Body of pancreas (tissue), 4 donors: ENCODE measurements around the gene ANXA4. TPM values are rescaled to one million over a fixed set of nuclear protein-coding genes. Genes with fewer than 3 reads are reported as not detected.

Experiments used
- ATAC-seq: fragments of 150-250 bp; one replicate; pipeline ENCODE4 v1.9.1; 2016
- DNase-seq, 4 donors: peaks; one replicate each; pipeline ENCODE4 v3.0.0-alpha.2; 2019
- H3K27ac ChIP-seq, 4 donors: fragments of 200-600 bp; sonication (generic); 1 replicate in 3 of 4; 2 replicates in 1 of 4; pipeline versions ENCODE4 v1.5.1 to v1.6.1; 2016 to 2019; ENCODE audit warnings: mild to moderate bottlenecking in 1 of 4, mixed read lengths in 1 of 4, moderate library complexity in 1 of 4
- H3K27me3 ChIP-seq, 2 donors: fragments of 200-600 bp; sonication (generic); one replicate each; pipeline ENCODE4 v1.6.0; 2016; ENCODE audit warnings: mild to moderate bottlenecking in 1 of 2
- H3K36me3 ChIP-seq, 2 donors: fragments of 200-600 bp; sonication (generic); replicated peaks in 1 of 2; 2 replicates each; pipeline ENCODE4 v1.5.1; 2016; ENCODE audit warnings: low read depth in 2 of 2; ENCODE audit not compliant: insufficient read depth in 1 of 2
- H3K4me1 ChIP-seq: fragments of 200-600 bp; sonication (generic); one replicate; pipeline ENCODE4 v1.6.0; 2016
- H3K4me3 ChIP-seq, 2 donors: fragments of 200-600 bp; sonication (generic); 1 replicate in 1 of 2; 2 replicates in 1 of 2; pipeline ENCODE4 v1.5.1; 2016 to 2019
- H3K9me3 ChIP-seq, 3 donors: fragments of 200-600 bp; sonication (generic); 1 replicate in 2 of 3; 2 replicates in 1 of 3; pipeline ENCODE4 v1.5.1; 2016
- POLR2A ChIP-seq, 3 donors: fragments of 450-650 bp; IDR thresholded peaks; one replicate each; pipeline ENCODE4 v1.6.1; 2016; ENCODE audit warnings: antibody characterized with exemption in 3 of 3, mild to moderate bottlenecking in 2 of 3
- WGBS, 2 donors: methylation state at CpG; one replicate each; pipeline ENCODE4 v1.1.5; 2017; 5-methylcytosine and 5-hydroxymethylcytosine counted together
- intact Hi-C: fragments of 100-400 bp; cut with DNase I; formaldehyde crosslinking; loops from one replicate; pipeline ENCODE4 v1.15.1; 2023
- total RNA-seq, 2 donors: library from RNA; depleted of rRNA; stranded (reverse); fragments of >200 nt; gene quantifications; one replicate each; pipeline ENCODE4 v1.1.0, GENCODE V29; 2016
- TF ChIP-seq, protein P1 (sequence below), 7 experiments: fragments of 450-650 bp in 4 of 7; fragments of 200-600 bp in 3 of 7; sonication (generic) in 3 of 7; IDR thresholded peaks; one replicate each; pipeline ENCODE4 v1.5.1; 2016 to 2019; ENCODE audit warnings: antibody characterized with exemption in 7 of 7

The ANXA4 gene
- total RNA-seq, 2 donors from 2014 or later: 382 to 399 TPM

DNA sequence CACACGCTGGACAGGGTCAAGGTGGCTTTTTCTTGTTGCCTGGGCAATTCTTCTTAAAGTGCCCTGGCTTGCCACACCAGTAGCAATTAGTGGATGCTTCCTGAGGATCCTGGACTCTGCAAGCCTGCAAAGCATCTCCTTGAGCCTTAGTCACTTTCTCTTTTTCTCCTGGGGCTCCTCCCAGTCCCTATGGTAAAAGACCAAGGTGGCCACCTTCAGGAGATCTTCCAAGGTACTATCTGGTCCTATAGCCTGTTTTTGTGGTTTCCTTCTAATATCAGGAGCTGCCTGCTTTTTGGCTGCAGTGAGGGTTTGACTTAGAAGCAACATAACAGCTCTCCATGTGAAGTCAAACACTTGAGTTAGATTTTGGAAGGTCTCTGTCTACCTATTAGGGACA, 54.2 kb downstream of the ANXA4 start:
- TF ChIP-seq, protein P1, sequence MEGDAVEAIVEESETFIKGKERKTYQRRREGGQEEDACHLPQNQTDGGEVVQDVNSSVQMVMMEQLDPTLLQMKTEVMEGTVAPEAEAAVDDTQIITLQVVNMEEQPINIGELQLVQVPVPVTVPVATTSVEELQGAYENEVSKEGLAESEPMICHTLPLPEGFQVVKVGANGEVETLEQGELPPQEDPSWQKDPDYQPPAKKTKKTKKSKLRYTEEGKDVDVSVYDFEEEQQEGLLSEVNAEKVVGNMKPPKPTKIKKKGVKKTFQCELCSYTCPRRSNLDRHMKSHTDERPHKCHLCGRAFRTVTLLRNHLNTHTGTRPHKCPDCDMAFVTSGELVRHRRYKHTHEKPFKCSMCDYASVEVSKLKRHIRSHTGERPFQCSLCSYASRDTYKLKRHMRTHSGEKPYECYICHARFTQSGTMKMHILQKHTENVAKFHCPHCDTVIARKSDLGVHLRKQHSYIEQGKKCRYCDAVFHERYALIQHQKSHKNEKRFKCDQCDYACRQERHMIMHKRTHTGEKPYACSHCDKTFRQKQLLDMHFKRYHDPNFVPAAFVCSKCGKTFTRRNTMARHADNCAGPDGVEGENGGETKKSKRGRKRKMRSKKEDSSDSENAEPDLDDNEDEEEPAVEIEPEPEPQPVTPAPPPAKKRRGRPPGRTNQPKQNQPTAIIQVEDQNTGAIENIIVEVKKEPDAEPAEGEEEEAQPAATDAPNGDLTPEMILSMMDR (IDR thresholded peaks at IDR 0.05): no peak
- no peak for TF ChIP-seq POLR2A (IDR thresholded peaks at IDR 0.05)
- ATAC-seq (no peak), DNase-seq (no peak)
- H3K27me3 ChIP-seq: no peaks in the 10 kb centered on the region
- peak overlapping the region in 3 of 4 donors; percentile 74 to 80 (median 79) for H3K27ac ChIP-seq
- H3K9me3 ChIP-seq: no peaks in the 10 kb centered on the region
- no peaks in the 10 kb centered on the region for H3K36me3 ChIP-seq
- 84 to 88% methylated on average over 1 of the region's 1 CpG for WGBS, 2 donors
- intact Hi-C loops: no loop called here
- peaks cover 53% of the 10 kb centered on the region for H3K4me1 ChIP-seq
- H3K4me3 ChIP-seq: no peak overlapping the region

DNA sequence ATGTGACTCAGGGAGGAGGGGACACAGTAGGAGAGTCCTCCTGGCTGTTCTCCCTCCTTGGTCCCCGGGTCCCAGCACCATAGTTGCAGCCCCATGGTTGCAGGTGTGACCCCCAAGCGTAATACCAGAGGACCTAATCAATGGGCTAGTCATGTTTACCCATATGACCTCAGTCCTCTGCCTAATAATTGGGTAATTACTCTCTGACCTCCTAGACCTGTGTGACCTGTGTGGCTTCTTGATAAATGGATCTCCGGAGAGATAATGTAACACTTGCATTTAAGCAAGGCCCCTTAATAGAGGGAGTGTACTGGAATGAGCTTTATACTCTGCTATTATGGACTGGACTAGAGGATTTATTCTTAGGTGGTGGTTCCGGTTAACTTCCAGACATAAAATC, 55.3 kb downstream of the ANXA4 start:
- Histone ChIP-seq H3K9me3 (no peaks in the 10 kb centered on the region), H3K27me3 (no peaks in the 10 kb centered on the region), H3K4me3 (no peak overlapping the region), H3K4me1 (peaks cover 50% of the 10 kb centered on the region), H3K27ac (peak overlapping the region in 3 of 4 donors; percentile 74 to 80 (median 79)), H3K36me3 (peaks cover 0 to under 1% of the 10 kb centered on the region in 2 donors)
- DNase-seq (no peak), ATAC-seq (no peak)
- intact Hi-C loops: no loop called here
- TF ChIP-seq, protein P1 (IDR thresholded peaks at IDR 0.05): no peak
- TF ChIP-seq POLR2A (IDR thresholded peaks at IDR 0.05): no peak
- 68 to 76% methylated on average over 3 to 4 of the region's 4 CpGs for WGBS, 2 donors

GRCh38 chr2:69797836-69798289, 55.9 kb downstream of the ANXA4 start:
- no peaks in the 10 kb centered on the region for H3K27me3 ChIP-seq
- no peak overlapping the region for H3K4me3 ChIP-seq
- H3K36me3 ChIP-seq: peaks cover 0 to 2% of the 10 kb centered on the region in 2 donors
- 52 to 60% methylated on average over 3 of the region's 3 CpGs for WGBS, 2 donors
- peaks cover 50% of the 10 kb centered on the region for H3K4me1 ChIP-seq
- intact Hi-C loops: no loop called here
- ATAC-seq (peak; percentile 16), DNase-seq (no peak)
- H3K27ac ChIP-seq: peak overlapping the region; percentile 60 to 80 (median 76)
- H3K9me3 ChIP-seq: no peaks in the 10 kb centered on the region
- no peak for TF ChIP-seq POLR2A (IDR thresholded peaks at IDR 0.05)
- TF ChIP-seq, protein P1 (IDR thresholded peaks at IDR 0.05): no peak

GRCh38 chr2:69798290-69798908, 56.5 kb downstream of the ANXA4 start:
- peaks cover 0 to 2% of the 10 kb centered on the region in 2 donors for H3K36me3 ChIP-seq
- ATAC-seq (peak; percentile 84), DNase-seq (no peak)
- H3K27me3 ChIP-seq: no peaks in the 10 kb centered on the region
- H3K4me3 ChIP-seq: no peak overlapping the region
- WGBS, 2 donors: 26 to 29% methylated on average over 5 to 7 of the region's 7 CpGs
- peak in 1 of 3 donors; percentile 21 for TF ChIP-seq POLR2A (IDR thresholded peaks at IDR 0.05)
- TF ChIP-seq, protein P1 (IDR thresholded peaks at IDR 0.05): no peak
- H3K9me3 ChIP-seq: no peaks in the 10 kb centered on the region
- peaks cover 50% of the 10 kb centered on the region for H3K4me1 ChIP-seq
- peak overlapping the region; percentile 60 to 80 (median 76) for H3K27ac ChIP-seq
- intact Hi-C loops: no loop called here
